ENCODE measurements around the gene SH2D3A.
"Not testable (repeated sequence)": the region's sequence is repeated elsewhere in the genome, so short reads cannot be mapped to it uniquely, and the experiment has no call there.

SH2D3A gene

GRCh38 chr19:6767357-6768235 lies at the start of gene SH2D3A:
Gene SH2D3A, minus strand, starts transcription at chr19:6767435. Its CDS starts 3,687 bp downstream, at chr19:6763748.
- DNase-seq (ENCODE audit: low read depth in 4 of 4, low spot score in 1 of 4) = peak; percentile 77 to 93 (median 88)

GRCh38 chr19:6813659-6814058 lies 46.4 kb upstream of the SH2D3A start:
- no peak for DNase-seq (ENCODE audit: low read depth in 4 of 4, low spot score in 1 of 4)

DNA sequence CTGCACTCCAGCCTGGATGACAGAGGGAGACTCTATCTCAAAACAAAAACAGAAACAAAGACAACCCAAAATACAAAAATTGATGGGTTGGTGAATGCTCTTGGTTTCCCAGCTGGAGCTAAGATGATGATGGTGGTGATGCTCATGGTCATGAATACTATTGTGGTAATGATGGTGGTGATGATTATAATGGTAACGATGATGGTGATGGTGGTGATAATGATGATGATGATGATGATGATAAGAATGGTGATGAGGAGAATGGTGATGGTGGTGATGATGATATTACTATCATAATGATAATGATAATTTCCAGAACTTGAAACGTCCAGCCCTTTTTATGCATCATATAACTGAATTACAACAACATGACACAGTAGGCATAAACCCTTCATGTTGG lies 45.4 kb upstream of the SH2D3A start:
- DNase-seq (ENCODE audit: low read depth in 4 of 4, low spot score in 1 of 4) = no peak

DNA sequence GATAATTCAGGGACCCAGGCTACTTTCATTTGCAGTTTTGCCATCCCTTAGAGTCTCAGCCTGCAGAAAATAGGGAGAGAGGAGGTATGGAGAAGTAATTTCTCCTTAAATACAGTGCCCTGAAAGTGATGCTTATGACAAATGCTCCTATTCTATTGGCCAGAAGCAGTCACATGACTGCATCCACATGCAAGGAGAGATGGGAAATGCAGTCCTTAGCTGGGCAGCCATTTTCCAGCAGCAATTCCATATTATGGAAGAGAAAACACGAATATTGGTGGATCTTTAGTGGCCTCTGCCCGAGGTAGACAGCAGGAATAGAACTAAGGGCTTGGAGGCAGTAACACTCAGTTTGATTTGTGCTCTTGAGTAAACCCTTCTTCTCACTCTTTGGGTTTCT lies 44.7 kb upstream of the SH2D3A start:
- DNase-seq (ENCODE audit: low read depth in 4 of 4, low spot score in 1 of 4) = no peak

DNA sequence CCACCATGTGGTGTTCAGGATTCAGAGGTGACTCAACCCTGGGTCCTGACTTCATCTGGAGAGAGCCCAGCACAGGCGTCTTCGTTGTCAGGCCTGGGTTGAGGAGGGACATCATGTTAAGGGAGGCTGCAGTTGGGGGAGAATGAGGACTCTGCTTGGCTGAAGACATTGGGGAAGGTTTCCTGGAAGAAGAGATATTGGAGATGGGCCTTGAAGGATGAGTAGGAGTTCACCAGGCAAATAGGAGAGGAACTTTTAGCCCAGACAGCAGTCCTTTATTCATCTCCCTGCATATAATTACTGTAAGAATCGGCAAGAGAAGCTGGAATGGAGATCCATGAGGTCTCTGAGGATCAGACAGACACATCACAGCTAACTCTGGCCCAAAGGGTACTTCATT lies 44.1 kb upstream of the SH2D3A start:
- DNase-seq (ENCODE audit: low read depth in 4 of 4, low spot score in 1 of 4) = no peak

DNA sequence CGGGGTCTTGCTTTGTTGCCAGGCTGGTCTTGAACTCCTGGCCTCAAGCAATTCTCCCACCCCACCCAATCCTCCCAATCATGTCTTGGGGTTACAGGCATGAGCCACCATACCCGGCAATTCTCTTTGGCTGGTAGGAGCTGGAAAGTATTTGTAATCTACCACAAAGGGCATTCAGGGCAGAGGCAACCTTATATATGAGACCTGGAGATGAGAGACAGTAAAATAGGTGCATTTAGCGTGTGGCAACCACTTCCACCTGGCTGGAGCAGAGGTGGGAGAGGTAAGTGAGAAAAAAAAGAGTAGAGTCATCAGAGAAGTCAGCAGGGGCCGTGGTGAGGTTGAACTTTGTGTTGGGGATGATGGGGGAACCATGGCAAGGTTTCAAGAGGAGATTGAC lies 42.0 kb upstream of the SH2D3A start:
- no peak for DNase-seq (ENCODE audit: low read depth in 4 of 4, low spot score in 1 of 4)

- no peak for DNase-seq (ENCODE audit: low read depth in 4 of 4, low spot score in 1 of 4)
Observed at GRCh38 chr19:6808494-6808893, 41.3 kb upstream of the SH2D3A start.

DNA sequence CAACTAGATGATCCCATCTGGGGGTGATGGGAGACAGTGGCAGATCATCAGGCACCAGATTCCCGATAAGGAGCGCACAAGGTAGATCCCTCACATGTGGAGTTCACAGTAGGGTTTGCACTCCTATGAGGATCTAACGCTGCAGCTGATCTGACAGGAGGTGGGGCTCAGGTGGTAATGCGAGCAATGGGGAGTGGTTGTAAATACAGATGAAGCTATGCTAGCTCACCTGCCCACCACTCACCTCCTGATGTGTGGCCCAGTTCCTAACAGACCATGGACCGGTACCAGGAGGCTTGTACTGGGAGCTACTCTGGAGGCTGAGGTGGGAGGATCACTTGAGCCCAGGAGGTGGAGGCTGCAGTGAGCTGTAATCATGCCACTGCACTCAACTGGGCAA lies 40.1 kb upstream of the SH2D3A start:
- DNase-seq (ENCODE audit: low read depth in 4 of 4, low spot score in 1 of 4) = no peak

GRCh38 chr19:6806488-6806887 lies 39.3 kb upstream of the SH2D3A start:
- no peak for DNase-seq (ENCODE audit: low read depth in 4 of 4, low spot score in 1 of 4)

GRCh38 chr19:6803036-6803404 lies 35.8 kb upstream of the SH2D3A start:
- no peak for DNase-seq (ENCODE audit: low read depth in 4 of 4, low spot score in 1 of 4)

GRCh38 chr19:6802336-6803035 lies 35.3 kb upstream of the SH2D3A start:
- DNase-seq (ENCODE audit: low read depth in 4 of 4, low spot score in 1 of 4) = peak; percentile 20 to 72 (median 52)

DNA sequence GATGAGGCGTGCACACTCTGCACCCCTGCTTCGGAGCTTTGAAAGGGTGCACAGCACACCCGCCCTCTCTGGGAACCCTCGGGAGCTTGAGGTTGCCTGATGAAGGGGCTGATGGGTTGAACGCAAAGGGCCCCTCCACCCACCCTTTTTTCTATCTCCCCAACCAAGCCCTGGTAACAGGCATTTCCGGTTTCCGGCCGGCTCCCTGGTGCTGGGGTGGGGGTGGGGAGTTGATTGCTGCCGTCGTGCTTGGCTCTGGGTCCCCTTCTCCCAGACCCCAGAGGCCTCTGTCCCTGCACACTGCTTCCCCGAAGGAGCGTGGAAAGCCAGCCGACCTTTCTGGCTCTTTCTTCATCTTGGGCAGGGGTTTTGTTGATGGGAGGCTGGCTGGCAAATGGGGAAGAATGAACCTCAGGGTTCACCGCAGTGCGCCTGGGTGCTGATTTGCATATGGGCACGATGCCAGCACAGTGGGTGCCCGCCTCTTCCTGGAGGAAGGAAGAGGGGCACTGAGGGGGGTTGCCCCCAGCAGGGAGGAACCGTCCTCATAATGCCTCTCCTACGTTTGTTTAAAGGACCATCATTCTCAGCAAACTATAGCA lies 34.4 kb upstream of the SH2D3A start:
- peak; percentile 65 to 78 (median 74) for DNase-seq (ENCODE audit: low read depth in 4 of 4, low spot score in 1 of 4)

DNA sequence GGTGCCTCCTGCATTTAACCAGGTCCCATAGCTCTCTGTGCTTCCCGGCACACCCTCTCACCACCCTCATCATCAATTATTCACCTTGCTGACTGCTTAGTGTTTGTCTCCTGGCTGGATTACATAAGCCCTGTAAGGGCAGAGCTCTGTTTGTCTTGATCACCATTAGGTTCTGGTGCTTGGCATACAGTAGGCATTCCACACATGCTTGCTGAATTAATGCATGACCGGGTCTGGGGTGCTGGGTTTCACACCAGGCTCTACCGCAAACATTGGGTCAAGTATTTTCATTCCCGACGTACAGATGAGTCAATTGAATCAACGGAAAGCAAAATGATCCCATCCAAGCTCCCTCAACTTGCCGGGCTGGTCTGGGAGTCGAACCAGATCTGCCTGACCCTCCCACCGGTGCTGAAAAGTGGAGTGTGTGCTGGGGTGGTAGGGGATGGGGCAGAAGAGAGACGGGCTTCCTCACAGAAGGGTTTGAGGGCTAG lies 33.8 kb upstream of the SH2D3A start:
- no peak for DNase-seq (ENCODE audit: low read depth in 4 of 4, low spot score in 1 of 4)

- not testable (repeated sequence) for DNase-seq (ENCODE audit: low read depth in 4 of 4, low spot score in 1 of 4)
Observed at GRCh38 chr19:6800160-6800790, 33.0 kb upstream of the SH2D3A start.

GRCh38 chr19:6797646-6798045 lies 30.4 kb upstream of the SH2D3A start:
- no peak for DNase-seq (ENCODE audit: low read depth in 4 of 4, low spot score in 1 of 4)

DNA sequence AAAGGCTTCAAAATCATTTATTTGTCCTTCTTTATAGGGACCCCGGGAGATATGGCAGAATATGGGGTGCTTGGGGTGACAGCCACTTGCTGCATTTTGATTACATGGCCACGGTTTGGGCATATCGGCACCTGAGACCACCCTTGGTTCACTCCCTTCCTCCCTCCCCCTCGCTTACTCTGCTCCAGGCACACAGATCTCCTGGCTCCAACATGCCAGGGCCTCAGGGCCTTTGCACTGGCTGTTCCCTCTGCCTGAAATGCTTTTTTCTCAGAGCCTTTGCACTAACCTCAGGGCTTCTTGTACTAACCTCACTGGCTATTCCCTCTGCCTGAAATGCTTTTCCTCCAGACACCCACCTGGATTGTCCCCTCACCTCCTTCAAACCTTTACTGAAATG lies 29.0 kb upstream of the SH2D3A start:
- DNase-seq (ENCODE audit: low read depth in 4 of 4, low spot score in 1 of 4) = no peak

DNA sequence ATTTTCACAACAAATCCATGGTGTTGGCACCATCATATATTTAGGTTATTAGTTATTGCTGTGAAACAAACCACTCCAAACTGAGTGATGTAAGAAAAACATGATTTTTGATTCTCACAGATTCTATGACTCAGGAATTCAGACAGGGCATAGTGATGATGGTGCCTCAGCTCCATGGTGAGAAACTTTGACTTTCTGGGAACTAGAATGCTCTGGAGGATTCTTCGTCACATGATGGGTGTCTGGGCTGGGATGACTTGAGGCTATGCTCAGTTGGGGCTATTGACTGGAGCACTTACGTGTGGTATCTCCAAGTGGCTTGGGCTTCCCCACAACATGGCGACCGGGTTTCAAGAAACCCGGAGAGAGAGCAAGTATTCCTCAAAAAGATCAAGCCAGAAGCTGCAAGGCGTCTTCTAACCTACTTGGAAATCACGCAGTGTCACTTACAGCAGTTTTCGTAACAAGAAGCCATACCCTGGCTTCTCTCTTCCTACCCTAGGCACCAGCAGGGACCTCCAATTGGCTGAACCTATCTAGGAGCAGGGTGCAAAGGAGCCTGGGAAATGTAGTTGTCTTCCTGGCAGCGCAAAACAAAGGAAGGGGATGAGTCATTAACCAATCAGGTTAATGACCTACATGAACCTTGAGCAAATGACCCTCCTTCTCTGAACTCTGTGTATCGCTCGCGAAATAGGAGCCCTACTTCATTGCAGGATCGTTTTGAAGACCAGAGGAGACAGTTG lies 27.6 kb upstream of the SH2D3A start:
- no peak for DNase-seq (ENCODE audit: low read depth in 4 of 4, low spot score in 1 of 4)

- no peak for DNase-seq (ENCODE audit: low read depth in 4 of 4, low spot score in 1 of 4)
Observed at GRCh38 chr19:6793973-6794372, 26.7 kb upstream of the SH2D3A start.

DNA sequence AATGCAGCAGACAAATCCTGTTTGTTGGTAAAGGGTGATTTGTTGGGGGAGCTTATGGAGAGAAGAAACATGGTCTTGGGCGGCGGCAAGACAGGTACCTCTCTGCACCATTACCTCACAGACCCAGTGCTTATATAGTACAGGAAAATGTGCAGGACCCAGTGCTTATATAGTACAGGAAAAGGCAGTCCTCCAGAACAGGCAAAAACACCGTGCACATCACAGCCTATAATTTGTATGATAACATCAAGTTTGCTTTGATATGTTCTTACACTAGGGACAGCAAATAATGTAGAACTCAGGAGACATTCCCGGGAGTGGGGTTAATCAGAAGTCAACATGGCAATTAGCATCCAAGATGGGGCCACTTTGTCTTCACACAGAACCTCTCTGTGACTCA lies 26.2 kb upstream of the SH2D3A start:
- DNase-seq (ENCODE audit: low read depth in 4 of 4, low spot score in 1 of 4) = no peak

- no peak for DNase-seq (ENCODE audit: low read depth in 4 of 4, low spot score in 1 of 4)
Observed at GRCh38 chr19:6791237-6791636, 24.0 kb upstream of the SH2D3A start.

Measured in stimulated activated CD4-positive, alpha-beta T cell treated with anti-CD3 and anti-CD28 coated beads, Interleukin-1b, Interleukin-23, amount 100 ng/mL, for 24 hours (primary cell).